CD4-positive, alpha-beta T cell (primary cell): ENCODE results near the gene CPNE4. TPM values are rescaled to one million over a fixed set of nuclear protein-coding genes. Genes with fewer than 3 reads are reported as not detected.
A peak's percentile ranks its signal among the peaks of the same experiment; 100 is the strongest.

Experiments used
- ATAC-seq: fragments of 200-7000 bp; cut with Tn5 transposase; one replicate; pipeline ENCODE4 v1.10.0; 2022; ENCODE audit warnings: mild to moderate bottlenecking; ENCODE audit not compliant: poor library complexity
- CTCF ChIA-PET: fragments of 350-600 bp; sonication (Branson Sonifier 250); formaldehyde crosslinking; loops from one replicate; lab custom pipeline; 2021; ENCODE audit warnings: antibody characterized with exemption, inconsistent platforms; lab: Charles Lee
- POLR2A ChIA-PET: fragments of 350-600 bp; sonication (Branson Sonifier 250); formaldehyde crosslinking; loops from one replicate; lab custom pipeline; 2021; ENCODE audit warnings: antibody characterized with exemption, inconsistent platforms; lab: Charles Lee
- DNase-seq, 14 experiments: peaks; one replicate each; pipeline ENCODE4 v3.0.0-alpha.2; 2013 to 2020; ENCODE audit warnings: mixed read lengths in 2 of 14
- H3K27ac ChIP-seq, 2 donors: one replicate each; pipeline versions ENCODE4 v1.5.1 to v1.7.0; 2013; ENCODE audit warnings: low read length in 2 of 2, low read depth in 1 of 2, mild to moderate bottlenecking in 1 of 2
- H3K27me3 ChIP-seq, 2 experiments: 1 replicate in 1 of 2; 2 replicates in 1 of 2; pipeline versions ENCODE4 v1.6.1 to v1.7.0; 2013; ENCODE audit warnings: low read length in 2 of 2, control low read depth in 1 of 2, mild to moderate bottlenecking in 1 of 2, moderate library complexity in 1 of 2; ENCODE audit not compliant: insufficient read depth in 2 of 2, control insufficient read depth in 1 of 2
- H3K36me3 ChIP-seq: one replicate; pipeline ENCODE4 v1.6.1; 2013; ENCODE audit warnings: low read length, control low read depth; ENCODE audit not compliant: insufficient read depth
- H3K4me1 ChIP-seq: one replicate; pipeline ENCODE4 v1.6.1; 2013; ENCODE audit warnings: low read length, control low read depth; ENCODE audit not compliant: insufficient read depth
- H3K4me3 ChIP-seq: one replicate; pipeline ENCODE4 v1.5.1; 2013; ENCODE audit warnings: mild to moderate bottlenecking, low read length, moderate library complexity
- H3K9me3 ChIP-seq, 2 experiments: 1 replicate in 1 of 2; 2 replicates in 1 of 2; pipeline versions ENCODE4 v1.6.1 to v1.7.0; 2013; ENCODE audit warnings: low read length in 2 of 2, mild to moderate bottlenecking in 2 of 2, control low read depth in 1 of 2, moderate library complexity in 1 of 2; ENCODE audit not compliant: control insufficient read depth in 1 of 2, insufficient read depth in 1 of 2
- H3K27ac Mint-ChIP-seq: one replicate; pipeline ENCODE4 v1.8.0; 2020; ENCODE audit warnings: mixed read lengths
- H3K27me3 Mint-ChIP-seq: one replicate; pipeline ENCODE4 v1.8.0; 2021; ENCODE audit warnings: mixed read lengths
- H3K36me3 Mint-ChIP-seq: one replicate; pipeline ENCODE4 v1.8.0; 2021; ENCODE audit warnings: low read depth, mixed read lengths
- H3K4me1 Mint-ChIP-seq: one replicate; pipeline ENCODE4 v1.8.0; 2021; ENCODE audit warnings: low read depth, mixed read lengths
- H3K4me3 Mint-ChIP-seq: one replicate; pipeline ENCODE4 v1.8.0; 2020; ENCODE audit warnings: mild to moderate bottlenecking, mixed read lengths
- H3K9me3 Mint-ChIP-seq: one replicate; pipeline ENCODE4 v1.8.0; 2020; ENCODE audit warnings: mixed read lengths
- intact Hi-C, 2 experiments: fragments of 100-400 bp; cut with DNase I in 1 of 2; cut with micrococcal nuclease in 1 of 2; formaldehyde crosslinking; loops; one replicate each; pipeline versions ENCODE4 v1.15.1 to v1.9.0; 2023 to 2025; cut with DNase I, micrococcal nuclease
- total RNA-seq, 174 experiments: library from RNA in 2 of 174; stranded (reverse) in 2 of 174; gene quantifications; one replicate each; pipeline ENCODE4 v1.2.3 and lab custom pipeline; 2021 to 2026
- TF ChIP-seq, protein P1 (sequence below): fragments of 200-600 bp; IDR thresholded peaks from one replicate; pipeline ENCODE4 v1.8.0; 2022; ENCODE audit warnings: antibody characterized with exemption, mild to moderate bottlenecking

CPNE4 gene
- total RNA-seq, 2 experiments from 2014 or later, result not detected

DNA sequence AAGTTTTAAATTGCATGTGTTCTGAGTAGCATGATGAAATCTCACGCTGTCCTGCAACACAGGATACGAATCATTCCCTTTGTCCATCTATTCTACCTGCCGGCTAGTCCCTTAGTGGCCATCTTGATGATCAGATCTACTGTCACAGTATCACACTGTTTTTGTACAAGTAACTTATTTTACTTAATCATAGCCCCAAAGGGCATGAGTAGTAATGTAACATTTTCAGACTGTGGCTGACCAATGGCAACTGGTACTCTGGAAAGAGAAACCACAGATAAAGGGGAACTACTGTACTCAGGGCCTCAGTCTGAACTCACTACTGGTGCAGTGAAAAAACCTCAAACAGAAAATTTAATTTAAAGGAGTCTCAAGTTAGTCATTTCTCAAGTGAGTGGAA lies 404.7 kb downstream of the CPNE4 start:
- intact Hi-C loops, result no loop called here
- ATAC-seq (no peak), DNase-seq (peak in 1 of 14 experiments; percentile 4)
- ChIA-PET CTCF (no interaction called here), POLR2A (no interaction called here)
- H3K9me3 ChIP-seq, result no peaks in the 10 kb centered on the region
- H3K36me3 ChIP-seq, result no peaks in the 10 kb centered on the region
- no peaks in the 10 kb centered on the region for H3K4me1 ChIP-seq
- TF ChIP-seq, protein P1, sequence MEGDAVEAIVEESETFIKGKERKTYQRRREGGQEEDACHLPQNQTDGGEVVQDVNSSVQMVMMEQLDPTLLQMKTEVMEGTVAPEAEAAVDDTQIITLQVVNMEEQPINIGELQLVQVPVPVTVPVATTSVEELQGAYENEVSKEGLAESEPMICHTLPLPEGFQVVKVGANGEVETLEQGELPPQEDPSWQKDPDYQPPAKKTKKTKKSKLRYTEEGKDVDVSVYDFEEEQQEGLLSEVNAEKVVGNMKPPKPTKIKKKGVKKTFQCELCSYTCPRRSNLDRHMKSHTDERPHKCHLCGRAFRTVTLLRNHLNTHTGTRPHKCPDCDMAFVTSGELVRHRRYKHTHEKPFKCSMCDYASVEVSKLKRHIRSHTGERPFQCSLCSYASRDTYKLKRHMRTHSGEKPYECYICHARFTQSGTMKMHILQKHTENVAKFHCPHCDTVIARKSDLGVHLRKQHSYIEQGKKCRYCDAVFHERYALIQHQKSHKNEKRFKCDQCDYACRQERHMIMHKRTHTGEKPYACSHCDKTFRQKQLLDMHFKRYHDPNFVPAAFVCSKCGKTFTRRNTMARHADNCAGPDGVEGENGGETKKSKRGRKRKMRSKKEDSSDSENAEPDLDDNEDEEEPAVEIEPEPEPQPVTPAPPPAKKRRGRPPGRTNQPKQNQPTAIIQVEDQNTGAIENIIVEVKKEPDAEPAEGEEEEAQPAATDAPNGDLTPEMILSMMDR, result no peak
- no peaks in the 10 kb centered on the region for H3K27me3 ChIP-seq
- H3K27ac Mint-ChIP-seq, result no peak overlapping the region
- H3K4me3 Mint-ChIP-seq, result no peak overlapping the region
- H3K36me3 Mint-ChIP-seq, result no peaks in the 10 kb centered on the region
- no peaks in the 10 kb centered on the region for H3K4me1 Mint-ChIP-seq
- peaks cover 12% of the 10 kb centered on the region for H3K27me3 Mint-ChIP-seq
- H3K9me3 Mint-ChIP-seq, result no peaks in the 10 kb centered on the region
- H3K4me3 ChIP-seq, result no peak overlapping the region
- H3K27ac ChIP-seq, result no peak overlapping the region

DNA sequence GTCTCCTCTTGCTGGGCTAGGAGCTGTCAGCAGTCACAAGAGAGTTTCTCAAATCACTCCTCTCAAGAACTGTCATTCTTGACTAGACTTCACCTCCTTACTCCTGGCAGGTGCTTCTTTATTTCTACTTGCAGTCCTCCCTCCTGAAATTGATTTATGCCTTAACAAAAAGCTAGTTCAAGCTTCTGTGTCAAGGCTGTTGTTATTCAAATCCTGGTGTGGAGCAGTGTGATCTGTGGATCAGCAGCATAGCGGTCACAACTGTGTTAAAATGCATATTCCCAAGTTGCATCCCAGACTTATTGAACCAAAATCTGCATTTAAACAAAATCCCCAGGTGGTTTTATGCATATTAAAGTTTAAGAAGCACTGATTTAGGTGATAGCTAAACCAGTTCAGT lies 411.4 kb downstream of the CPNE4 start:
- CTCF ChIA-PET, result no interaction called here

DNA sequence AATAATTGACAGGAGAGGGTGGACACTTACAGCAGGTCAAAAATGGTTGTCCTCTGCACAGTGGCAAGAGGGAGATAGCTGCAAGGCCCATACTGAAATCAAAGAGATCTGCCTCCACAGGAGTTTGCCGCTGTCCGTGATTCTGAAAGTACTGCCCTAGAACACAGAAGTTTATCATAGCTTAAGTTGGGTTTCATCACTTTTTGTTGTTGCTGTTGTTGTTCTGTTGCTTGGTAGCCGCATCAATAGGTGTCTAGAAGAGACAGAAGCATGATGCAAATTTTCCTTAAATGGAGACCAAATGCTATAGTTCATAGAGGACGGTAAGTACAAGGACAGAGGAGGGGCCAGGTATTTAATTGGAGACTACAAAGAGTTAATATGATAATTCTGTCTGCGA lies 412.1 kb downstream of the CPNE4 start:
- ChIA-PET CTCF (no interaction called here), POLR2A (no interaction called here)
- intact Hi-C loops, result no loop called here
- Mint-ChIP-seq H3K27me3 (peaks cover 10% of the 10 kb centered on the region), H3K4me3 (no peak overlapping the region), H3K9me3 (no peaks in the 10 kb centered on the region), H3K4me1 (no peaks in the 10 kb centered on the region), H3K36me3 (no peaks in the 10 kb centered on the region), H3K27ac (no peak overlapping the region)
- Histone ChIP-seq H3K36me3 (no peaks in the 10 kb centered on the region), H3K27me3 (no peaks in the 10 kb centered on the region), H3K9me3 (no peaks in the 10 kb centered on the region), H3K27ac (no peak overlapping the region), H3K4me1 (no peaks in the 10 kb centered on the region), H3K4me3 (no peak overlapping the region)
- TF ChIP-seq, protein P1, result no peak
- DNase-seq (no peak), ATAC-seq (no peak)

More for the DNA sequence above, 411.4 kb downstream of the CPNE4 start:
- intact Hi-C loops, result no loop called here
- H3K36me3 ChIP-seq, result no peaks in the 10 kb centered on the region
- TF ChIP-seq, protein P1, result no peak
- no peak overlapping the region for H3K4me3 ChIP-seq
- no peaks in the 10 kb centered on the region for H3K4me1 Mint-ChIP-seq
- ATAC-seq, result no peak
- POLR2A ChIA-PET, result no interaction called here
- no peaks in the 10 kb centered on the region for H3K4me1 ChIP-seq
- no peak overlapping the region for H3K27ac Mint-ChIP-seq
- H3K36me3 Mint-ChIP-seq, result no peaks in the 10 kb centered on the region
- H3K4me3 Mint-ChIP-seq, result no peak overlapping the region
- no peak overlapping the region for H3K27ac ChIP-seq
- peaks cover 6% of the 10 kb centered on the region for H3K27me3 Mint-ChIP-seq
- H3K9me3 ChIP-seq, result no peaks in the 10 kb centered on the region
- H3K9me3 Mint-ChIP-seq, result no peaks in the 10 kb centered on the region
- no peaks in the 10 kb centered on the region for H3K27me3 ChIP-seq
- DNase-seq, result no peak
